ENCODE results near the gene SMURF2. TPM values are rescaled to one million over a fixed set of nuclear protein-coding genes. Genes with fewer than 3 reads are reported as not detected.

SMURF2 gene
- total and polyA plus RNA-seq, 2 of the 4 experiments (the other 2 are of a cell fraction) = 131 to 774 TPM

DNA sequence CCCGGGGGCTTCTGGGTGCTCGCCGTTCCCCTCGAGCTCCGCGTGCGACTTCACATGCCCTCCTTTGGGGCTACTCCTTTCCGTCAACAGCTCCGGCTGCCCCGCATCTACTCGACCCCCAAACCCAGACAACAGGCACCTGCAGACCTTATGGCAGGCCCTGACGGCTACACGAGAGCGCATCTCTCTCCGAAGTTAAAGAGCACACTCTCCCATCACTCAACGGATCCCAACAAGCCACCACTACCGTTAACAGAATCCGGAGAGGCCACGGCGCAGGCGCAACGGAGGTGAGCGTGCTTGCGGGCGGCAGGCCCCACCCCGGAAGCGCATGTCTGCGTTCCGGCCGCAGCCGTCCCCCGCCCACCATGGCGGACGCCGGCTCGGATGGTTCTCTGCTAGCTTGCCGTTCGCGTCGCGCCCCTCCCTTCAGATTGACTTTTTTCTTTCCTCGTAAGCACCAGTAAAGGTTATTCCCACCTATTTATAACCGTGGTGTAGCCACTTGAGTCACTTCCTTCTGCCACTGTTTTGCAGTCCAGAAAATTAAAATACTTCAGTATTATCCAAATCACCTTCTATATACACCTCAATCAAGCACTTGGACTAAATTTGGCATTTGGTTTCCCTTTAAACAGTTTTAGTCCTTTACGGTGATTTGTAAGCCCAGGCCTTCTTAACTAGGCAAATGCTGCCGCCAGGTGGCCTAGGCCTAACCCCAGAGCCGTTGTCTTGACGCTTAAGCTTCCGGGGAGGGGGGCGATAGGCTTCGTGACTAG, 165.1 kb downstream of the SMURF2 start, which contains the start of gene POLG2:
POLG2 (minus strand) TSS at position 269 of the 779 bp plus-strand sequence; CDS start at position 183, 86 bp downstream.
- Histone ChIP-seq H3K18ac (ENCODE audit: low read depth, low read length) (peak within 1 kb of the TSS; percentile 34; the same call in 1 of the 2 replicates), H2AFZ (replicated peaks; ENCODE audit: low read length, poor library complexity) (peak within 1 kb of the TSS; percentile 95), H3K9me3 (ENCODE audit: control insufficient read depth, insufficient read depth, low read length) (no peaks in the 10 kb centered on the region), H3K27me3 (ENCODE audit: control insufficient read depth, insufficient read depth, low read length) (no peaks in the 10 kb centered on the region), H2BK5ac (ENCODE audit: low read depth, low read length, poor library complexity, severe bottlenecking) (peak within 1 kb of the TSS; percentile 78), H4K20me1 (ENCODE audit: insufficient read depth, low read length) (peaks cover 43% of the 10 kb centered on the region), H3K56ac (ENCODE audit: extremely low read depth, insufficient read depth, low read length) (peak within 1 kb of the TSS; percentile 53), H3K4me3 (ENCODE audit: insufficient read depth, low read depth, low read length) (peak within 1 kb of the TSS; percentile 68), H4K5ac (ENCODE audit: low read depth, low read length) (peak within 1 kb of the TSS; percentile 67; the same call in 1 of the 2 replicates), H3K4ac (ENCODE audit: low read depth, low read length) (peak within 1 kb of the TSS; percentile 81), H3K36me3 (ENCODE audit: control insufficient read depth, insufficient read depth, low read length) (peaks cover 30% of the 10 kb centered on the region), H2BK120ac (ENCODE audit: low read depth, low read length) (peak within 1 kb of the TSS; percentile 48; the same call in 1 of the 2 replicates), H4K91ac (ENCODE audit: insufficient read depth, low read depth, low read length) (peak within 1 kb of the TSS; percentile 70), H2AK9ac (replicated peaks; ENCODE audit: low read depth, low read length, poor library complexity) (peak within 1 kb of the TSS; percentile 68), H2BK15ac (ENCODE audit: low read depth, low read length) (no peak within 1 kb of the TSS; the same call in 2 of the 3 replicates), H3K79me1 (ENCODE audit: low read depth in 1 of 2, low read length in 2 of 2) (peaks cover 26 to 40% of the 10 kb centered on the region in 2 experiments), H3K4me2 (ENCODE audit: low read depth, low read length) (peak within 1 kb of the TSS; percentile 99), H4K8ac (ENCODE audit: low read depth in 2 of 2, low read length in 2 of 2) (peak within 1 kb of the TSS; percentile 24 to 91), H2AK5ac (ENCODE audit: low read depth, low read length) (peak within 1 kb of the TSS; percentile 11), H3K23ac (ENCODE audit: low read depth, low read length) (peak within 1 kb of the TSS; percentile 88), H3K9me1 (ENCODE audit: insufficient read depth, low read length) (no peaks in the 10 kb centered on the region), H3K9ac (ENCODE audit: low read depth, low read length) (peak within 1 kb of the TSS; percentile 71), H2BK20ac (ENCODE audit: low read depth, low read length) (no peak within 1 kb of the TSS; the same call in 1 of the 2 replicates), H3K14ac (replicated peaks; ENCODE audit: low read depth, low read length) (peak within 1 kb of the TSS; percentile 84), H3K4me1 (ENCODE audit: control insufficient read depth, insufficient read depth, low read length) (no peaks in the 10 kb centered on the region), H3K27ac (ENCODE audit: insufficient read depth, low read length) (peak within 1 kb of the TSS; percentile 76)
- dilution Hi-C loops (cut with HindIII; ENCODE audit: low sequenced_read_pairs, unreplicated experiment) = no loop called here
- ATAC-seq (ENCODE audit: low read depth) (peak; percentile 88), DNase-seq (peak; percentile 91)
- CTCF ChIA-PET = interaction anchor here (0.6 to 1.0 kb wide), 2 partner anchors 11 to 152 kb away, joined by 3 read pairs; no protein-coding TSS in a partner anchor
- POLR2A ChIA-PET (ENCODE audit: unreplicated experiment) = interaction anchor here (0.5 to 1.0 kb wide), 5 partner anchors 8 to 106 kb away, joined by 3 to 7 read pairs (median 4); no protein-coding TSS in a partner anchor
- WGBS, 2 experiments (ENCODE audit: extremely low coverage in 2 of 2, insufficient read length in 1 of 2) = 0% methylated on average over 35 of the region's 50 CpGs; no CpG with 5 or more reads in 1 of the 2 experiments
- intact Hi-C loops (cut with micrococcal nuclease) = no loop called here
- no TSS peak for BruUV-seq (replicated peaks)
- in situ Hi-C loops (cut with MboI; ENCODE audit: low sequenced_read_pairs) = no loop called here
- TF ChIP-seq CHD1 (IDR thresholded peaks at IDR 0.05; ENCODE audit: low read depth, low read length) (no peak; the same call in 1 of the 2 replicates), BHLHE40 (IDR thresholded peaks at IDR 0.05; ENCODE audit: low read depth, low read length) (peak; percentile 60; the same call in 1 of the 2 replicates), RCOR1 (IDR thresholded peaks at IDR 0.05; ENCODE audit: insufficient replicate concordance, low read length) (no peak), SMC3 (IDR thresholded peaks at IDR 0.05; ENCODE audit: low read depth, low read length) (peak; percentile 21; the same call in 1 of the 2 replicates), MXI1 (IDR thresholded peaks at IDR 0.05; ENCODE audit: borderline replicate concordance, low read depth, low read length) (peak; percentile 59; the same call in 1 of the 2 replicates), ELK1 (IDR thresholded peaks at IDR 0.05; ENCODE audit: borderline replicate concordance, low read depth, low read length) (no peak), MAZ (IDR thresholded peaks at IDR 0.05; ENCODE audit: borderline replicate concordance, low read depth, low read length) (peak; percentile 77; the same call in 1 of the 2 replicates), FOS (IDR thresholded peaks at IDR 0.05; ENCODE audit: low read depth, low read length) (0 out of 2 replicates have a peak, but pooled peaks have one; percentile 2), RFX5 (IDR thresholded peaks at IDR 0.05; ENCODE audit: low read depth, low read length) (no peak), CEBPB (IDR thresholded peaks at IDR 0.05; ENCODE audit: low read depth, low read length) (no peak), USF2 (IDR thresholded peaks at IDR 0.05; ENCODE audit: low read depth, low read length) (peak; percentile 16; the same call in 1 of the 2 replicates)
- TF ChIP-seq, protein P1, sequence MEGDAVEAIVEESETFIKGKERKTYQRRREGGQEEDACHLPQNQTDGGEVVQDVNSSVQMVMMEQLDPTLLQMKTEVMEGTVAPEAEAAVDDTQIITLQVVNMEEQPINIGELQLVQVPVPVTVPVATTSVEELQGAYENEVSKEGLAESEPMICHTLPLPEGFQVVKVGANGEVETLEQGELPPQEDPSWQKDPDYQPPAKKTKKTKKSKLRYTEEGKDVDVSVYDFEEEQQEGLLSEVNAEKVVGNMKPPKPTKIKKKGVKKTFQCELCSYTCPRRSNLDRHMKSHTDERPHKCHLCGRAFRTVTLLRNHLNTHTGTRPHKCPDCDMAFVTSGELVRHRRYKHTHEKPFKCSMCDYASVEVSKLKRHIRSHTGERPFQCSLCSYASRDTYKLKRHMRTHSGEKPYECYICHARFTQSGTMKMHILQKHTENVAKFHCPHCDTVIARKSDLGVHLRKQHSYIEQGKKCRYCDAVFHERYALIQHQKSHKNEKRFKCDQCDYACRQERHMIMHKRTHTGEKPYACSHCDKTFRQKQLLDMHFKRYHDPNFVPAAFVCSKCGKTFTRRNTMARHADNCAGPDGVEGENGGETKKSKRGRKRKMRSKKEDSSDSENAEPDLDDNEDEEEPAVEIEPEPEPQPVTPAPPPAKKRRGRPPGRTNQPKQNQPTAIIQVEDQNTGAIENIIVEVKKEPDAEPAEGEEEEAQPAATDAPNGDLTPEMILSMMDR (conservative IDR thresholded peaks at IDR 0.05; ENCODE audit: low read depth, low read length) = peak; percentile 41

All from IMR-90 (cell line).